Kidney epithelial cell (primary cell): ENCODE results near the gene ZSCAN25. TPM values are rescaled to one million over a fixed set of nuclear protein-coding genes. Genes with fewer than 3 reads are reported as not detected.
"Not testable (repeated sequence)": the region's sequence is repeated elsewhere in the genome, so short reads cannot be mapped to it uniquely, and the experiment has no call there.

Source experiments
- DNase-seq: peaks from one replicate; pipeline ENCODE4 v3.0.0-alpha.2; 2010; ENCODE audit warnings: low read depth
- H3K27me3 ChIP-seq: 2 replicates; pipeline ENCODE4 v1.6.0; 2011; ENCODE audit warnings: low read length; ENCODE audit not compliant: control insufficient read depth, insufficient read depth
- H3K36me3 ChIP-seq: 2 replicates; pipeline ENCODE4 v1.5.1; 2011; ENCODE audit warnings: low read length; ENCODE audit not compliant: control insufficient read depth, insufficient read depth
- H3K4me3 ChIP-seq: 2 replicates; pipeline ENCODE4 v1.5.1; 2011; ENCODE audit warnings: low read depth, mild to moderate bottlenecking, control low read depth, low read length
- total RNA-seq: library from RNA; depleted of rRNA; stranded (reverse); fragments of >200 nt; gene quantifications from 2 replicates; pipeline ENCODE4 v1.2.3, GENCODE V29; 2015
- TF ChIP-seq, protein P1 (sequence below): IDR thresholded peaks from 2 replicates; pipeline ENCODE4 v1.5.1; 2011; ENCODE audit warnings: mild to moderate bottlenecking, moderate library complexity, low read length, control low read depth, inconsistent platforms; ENCODE audit not compliant: insufficient read depth, poor library complexity, severe bottlenecking

ZSCAN25 gene
- 12.9 and 13.1 TPM in 2 replicates for total RNA-seq

DNA sequence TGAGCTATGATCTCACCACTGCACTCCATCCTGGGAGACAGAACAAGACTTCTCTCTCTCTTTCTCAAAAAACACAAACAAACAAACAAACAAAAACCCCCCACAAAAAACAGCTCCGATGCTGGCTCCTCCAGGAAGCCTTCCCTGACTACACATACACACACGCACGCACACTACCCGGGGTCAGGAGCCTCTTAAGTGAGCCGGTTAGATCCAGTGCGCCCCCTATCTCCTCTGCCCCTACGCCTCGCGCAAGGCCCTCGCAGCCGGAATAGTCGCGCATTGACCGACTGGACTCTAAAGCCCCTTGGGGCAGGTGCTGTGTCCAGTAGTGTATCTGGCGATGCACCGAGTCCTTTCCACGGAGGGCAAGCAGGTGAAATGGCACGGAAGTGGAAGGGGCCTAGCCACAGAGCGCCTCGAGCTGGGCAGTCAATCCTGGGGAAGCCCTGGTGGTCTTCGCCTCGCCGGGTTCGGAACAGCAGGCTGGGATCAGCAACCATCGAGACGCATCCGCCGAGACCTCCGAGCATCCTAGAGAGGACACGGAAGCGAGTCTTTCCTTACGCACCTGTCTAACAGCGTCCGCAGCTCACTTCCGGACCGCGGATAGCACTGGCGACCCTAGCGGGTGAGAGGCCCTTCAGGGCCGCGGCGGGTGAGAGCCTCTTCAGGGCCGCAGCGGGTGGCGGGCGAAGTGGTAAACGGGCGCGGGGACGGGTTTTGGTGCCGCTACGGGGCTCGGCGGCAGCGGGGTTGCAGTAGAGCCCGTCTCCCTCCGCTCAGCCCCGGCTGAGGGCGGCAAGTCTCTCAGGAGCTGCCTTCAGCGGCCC lies at the start of gene ZSCAN25:
Gene ZSCAN25 (plus strand): TSS at position 588 of the 833 bp plus-strand sequence. CDS start 2,661 bp downstream, outside the sequence.
- TF ChIP-seq, protein P1, sequence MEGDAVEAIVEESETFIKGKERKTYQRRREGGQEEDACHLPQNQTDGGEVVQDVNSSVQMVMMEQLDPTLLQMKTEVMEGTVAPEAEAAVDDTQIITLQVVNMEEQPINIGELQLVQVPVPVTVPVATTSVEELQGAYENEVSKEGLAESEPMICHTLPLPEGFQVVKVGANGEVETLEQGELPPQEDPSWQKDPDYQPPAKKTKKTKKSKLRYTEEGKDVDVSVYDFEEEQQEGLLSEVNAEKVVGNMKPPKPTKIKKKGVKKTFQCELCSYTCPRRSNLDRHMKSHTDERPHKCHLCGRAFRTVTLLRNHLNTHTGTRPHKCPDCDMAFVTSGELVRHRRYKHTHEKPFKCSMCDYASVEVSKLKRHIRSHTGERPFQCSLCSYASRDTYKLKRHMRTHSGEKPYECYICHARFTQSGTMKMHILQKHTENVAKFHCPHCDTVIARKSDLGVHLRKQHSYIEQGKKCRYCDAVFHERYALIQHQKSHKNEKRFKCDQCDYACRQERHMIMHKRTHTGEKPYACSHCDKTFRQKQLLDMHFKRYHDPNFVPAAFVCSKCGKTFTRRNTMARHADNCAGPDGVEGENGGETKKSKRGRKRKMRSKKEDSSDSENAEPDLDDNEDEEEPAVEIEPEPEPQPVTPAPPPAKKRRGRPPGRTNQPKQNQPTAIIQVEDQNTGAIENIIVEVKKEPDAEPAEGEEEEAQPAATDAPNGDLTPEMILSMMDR, result peak; percentile 72
- peak within 1 kb of the TSS; percentile 96 for H3K4me3 ChIP-seq
- DNase-seq, result peak; percentile 76
- H3K36me3 ChIP-seq, result peaks cover 2% of the 10 kb centered on the region
- H3K27me3 ChIP-seq, result no peaks in the 10 kb centered on the region

DNA sequence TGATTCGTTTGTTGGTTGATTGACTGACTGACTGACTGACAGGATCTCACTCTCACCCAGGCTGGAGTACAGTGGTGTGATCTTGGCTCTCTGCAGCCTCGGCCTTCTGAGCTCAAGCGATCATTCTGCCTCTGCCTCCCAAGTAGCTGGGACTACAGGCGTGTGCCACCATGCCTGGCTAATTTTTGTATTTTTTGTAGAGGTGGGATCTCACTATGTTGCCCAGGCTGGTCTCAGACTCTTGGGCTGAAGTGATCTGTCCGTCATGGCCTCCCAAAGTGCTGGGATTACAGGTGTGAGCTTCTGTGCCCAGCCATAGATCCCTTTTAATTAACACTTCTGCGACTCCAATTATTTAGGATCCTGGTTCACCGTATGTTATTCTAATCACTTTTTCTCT lies 48.0 kb upstream of the ZSCAN25 start:
- DNase-seq, H3K36me3 ChIP-seq, H3K27me3 ChIP-seq, H3K4me3 ChIP-seq: not testable (repeated sequence)

DNA sequence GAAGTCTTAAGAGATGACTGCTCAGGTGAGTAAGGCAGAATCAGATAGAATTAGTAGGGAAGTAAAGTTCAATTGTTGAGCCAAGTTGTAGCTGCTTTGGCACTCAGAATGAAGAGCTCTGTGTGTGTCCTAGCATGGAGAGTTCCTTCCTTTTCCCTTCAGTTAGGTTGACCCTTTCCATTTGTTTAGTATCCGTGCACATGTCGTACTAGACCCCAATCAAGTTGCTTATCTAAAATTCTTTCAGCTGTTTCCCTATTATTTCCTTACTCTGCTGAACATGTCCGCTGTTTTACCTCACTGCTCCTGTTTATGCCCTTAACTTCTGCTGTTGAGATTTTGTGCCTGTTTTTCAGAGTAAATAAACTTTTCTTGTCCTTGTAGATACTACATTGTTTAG lies 45.0 kb upstream of the ZSCAN25 start:
- peaks cover 2% of the 10 kb centered on the region for H3K36me3 ChIP-seq
- H3K4me3 ChIP-seq, result no peak overlapping the region
- TF ChIP-seq, protein P1, result no peak
- H3K27me3 ChIP-seq, result no peaks in the 10 kb centered on the region
- DNase-seq, result no peak

DNA sequence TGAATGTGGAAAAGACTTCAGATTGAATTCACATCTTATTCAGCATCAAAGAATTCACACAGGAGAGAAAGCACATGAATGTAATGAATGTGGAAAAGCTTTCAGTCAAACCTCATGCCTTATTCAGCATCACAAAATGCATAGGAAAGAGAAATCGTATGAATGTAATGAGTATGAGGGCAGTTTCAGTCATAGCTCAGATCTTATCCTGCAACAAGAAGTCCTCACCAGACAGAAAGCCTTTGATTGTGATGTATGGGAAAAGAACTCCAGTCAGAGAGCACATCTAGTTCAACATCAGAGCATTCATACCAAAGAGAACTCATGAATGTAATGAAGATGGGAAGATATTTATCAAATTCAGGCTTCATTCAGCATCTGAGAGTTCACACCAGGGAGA lies 43.5 kb upstream of the ZSCAN25 start:
- Histone ChIP-seq H3K4me3 (no peak overlapping the region), H3K27me3 (no peaks in the 10 kb centered on the region), H3K36me3 (peaks cover 2% of the 10 kb centered on the region)
- TF ChIP-seq, protein P1, result no peak
- no peak for DNase-seq

DNA sequence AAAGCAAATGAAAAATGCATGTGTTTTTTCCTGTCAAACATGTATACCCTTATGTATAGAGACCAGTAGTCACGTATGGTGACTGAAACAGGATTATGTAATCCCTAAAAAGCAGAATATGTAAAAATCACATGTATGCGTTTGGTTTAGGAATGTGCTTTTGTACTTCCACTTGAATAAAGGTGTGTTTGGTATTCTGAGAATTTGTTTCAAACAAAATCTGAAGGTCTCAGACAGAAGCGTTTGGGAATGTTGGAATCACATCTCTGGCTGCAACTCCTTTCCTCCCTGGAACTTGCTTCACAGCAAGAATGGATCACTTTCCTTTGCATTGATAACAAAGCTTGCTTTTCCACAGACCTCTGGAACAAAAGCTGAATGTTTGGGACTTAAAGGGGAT lies 40.5 kb upstream of the ZSCAN25 start:
- Histone ChIP-seq H3K27me3 (no peaks in the 10 kb centered on the region), H3K36me3 (peaks cover 2% of the 10 kb centered on the region), H3K4me3 (no peak overlapping the region)
- TF ChIP-seq, protein P1, result no peak
- DNase-seq, result no peak

DNA sequence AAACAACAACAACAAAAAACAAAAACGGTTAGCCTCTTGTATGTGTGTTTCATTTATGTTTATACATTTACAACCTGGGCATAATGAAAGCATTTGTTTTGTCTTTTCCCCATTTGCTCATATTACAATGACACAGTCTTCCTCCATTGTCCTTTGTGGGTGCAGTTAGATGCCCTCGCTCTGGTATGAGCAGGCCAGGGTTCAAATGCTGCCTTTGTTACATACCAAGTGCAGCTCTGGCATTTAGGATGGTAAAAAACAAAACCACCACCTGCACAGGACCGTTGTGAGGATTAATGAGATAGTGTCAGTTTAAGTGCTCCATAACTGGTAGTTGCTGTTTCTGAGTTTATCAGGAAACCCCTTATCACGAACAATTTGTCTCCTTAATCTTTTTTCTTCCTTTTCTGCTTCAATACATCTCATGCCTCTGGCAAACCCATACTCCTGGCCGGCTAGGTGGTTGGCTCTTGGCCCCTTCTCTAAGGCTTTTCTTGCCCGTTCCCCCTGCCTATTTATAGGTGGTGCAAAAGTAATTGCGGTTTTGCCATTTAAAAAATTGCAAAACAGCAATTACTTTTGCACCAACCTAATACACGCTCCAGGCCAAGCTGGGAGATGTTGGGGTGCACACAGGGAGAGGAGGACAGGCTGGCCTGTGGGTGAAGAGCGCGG lies 37.3 kb upstream of the ZSCAN25 start:
- no peaks in the 10 kb centered on the region for H3K36me3 ChIP-seq
- no peaks in the 10 kb centered on the region for H3K27me3 ChIP-seq
- no peak for DNase-seq
- TF ChIP-seq, protein P1, result no peak
- H3K4me3 ChIP-seq, result peak overlapping the region; percentile 32
